NCI-H2107 treated with DMSO at 0.1 percent for 48 hours (cell line): ENCODE data around the gene KREMEN2.
A peak's percentile ranks its signal among the peaks of the same experiment; 100 is the strongest.

Experiments
- DNase-seq: peaks from one replicate; lab custom pipeline; 2025; ENCODE audit not compliant: unreplicated experiment; lab: John Stamatoyannopoulos, UW

The KREMEN2 gene

DNA sequence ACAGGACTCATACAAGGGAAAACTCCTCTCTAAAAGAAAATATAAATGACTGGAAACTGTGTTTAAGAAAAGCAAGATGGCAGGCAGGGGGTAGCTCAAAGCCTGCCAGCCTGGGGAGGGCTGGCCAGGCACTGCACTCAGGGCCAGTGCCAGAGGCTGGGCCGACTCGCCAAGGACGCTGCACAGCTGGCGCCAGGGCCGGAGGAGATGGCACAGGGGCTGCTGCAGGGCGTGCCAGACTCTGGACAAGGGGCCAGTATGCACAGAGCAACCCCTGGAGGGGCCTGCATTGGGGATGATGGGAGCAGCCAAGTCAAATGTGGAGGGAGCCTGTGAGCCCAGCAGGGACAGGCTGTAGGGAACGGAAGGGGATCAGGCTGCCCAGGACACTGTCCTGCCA, 12.1 kb downstream of the KREMEN2 start:
- DNase-seq = no peak

DNA sequence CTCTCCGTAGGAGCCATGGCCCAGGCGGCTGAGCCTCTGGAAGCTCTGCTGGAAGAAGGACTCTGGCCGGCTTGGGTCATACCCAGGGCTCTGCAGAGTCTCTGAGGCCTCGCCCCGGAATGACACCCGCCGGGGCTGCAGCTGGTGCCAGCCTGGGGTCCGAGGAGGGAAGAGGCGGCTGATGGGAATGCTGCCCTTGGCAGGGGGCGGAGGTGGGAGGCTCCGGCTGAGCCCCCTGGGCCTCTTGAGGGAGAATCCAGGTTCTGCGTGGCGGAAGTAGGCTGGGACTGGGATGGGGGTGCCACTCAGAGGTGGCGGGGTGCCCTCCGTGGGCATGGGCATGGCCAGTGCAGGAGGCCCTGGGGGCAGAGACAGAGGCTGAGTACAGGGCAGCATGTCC, 12.6 kb downstream of the KREMEN2 start:
- DNase-seq = no peak

DNA sequence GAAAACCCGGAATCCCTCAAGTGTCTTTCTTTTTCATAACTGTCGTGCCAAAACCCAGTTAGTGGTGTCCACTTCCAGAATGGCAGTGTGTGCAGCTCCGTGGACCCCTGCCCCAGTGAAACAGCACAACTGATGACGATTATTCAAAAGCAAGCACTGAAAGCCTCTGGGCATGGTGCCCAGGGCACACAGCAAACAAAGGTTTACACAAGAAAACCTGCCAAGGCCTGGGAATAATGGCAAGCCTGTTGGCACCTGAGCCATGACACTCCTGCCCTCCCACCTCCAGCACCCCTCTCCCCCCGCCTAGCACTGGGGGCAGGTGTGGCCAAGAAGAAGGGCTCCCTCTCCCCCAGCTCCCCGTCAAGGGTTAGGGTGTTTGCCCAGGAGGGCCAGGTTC, 13.4 kb downstream of the KREMEN2 start:
- peak; percentile 65 for DNase-seq

DNA sequence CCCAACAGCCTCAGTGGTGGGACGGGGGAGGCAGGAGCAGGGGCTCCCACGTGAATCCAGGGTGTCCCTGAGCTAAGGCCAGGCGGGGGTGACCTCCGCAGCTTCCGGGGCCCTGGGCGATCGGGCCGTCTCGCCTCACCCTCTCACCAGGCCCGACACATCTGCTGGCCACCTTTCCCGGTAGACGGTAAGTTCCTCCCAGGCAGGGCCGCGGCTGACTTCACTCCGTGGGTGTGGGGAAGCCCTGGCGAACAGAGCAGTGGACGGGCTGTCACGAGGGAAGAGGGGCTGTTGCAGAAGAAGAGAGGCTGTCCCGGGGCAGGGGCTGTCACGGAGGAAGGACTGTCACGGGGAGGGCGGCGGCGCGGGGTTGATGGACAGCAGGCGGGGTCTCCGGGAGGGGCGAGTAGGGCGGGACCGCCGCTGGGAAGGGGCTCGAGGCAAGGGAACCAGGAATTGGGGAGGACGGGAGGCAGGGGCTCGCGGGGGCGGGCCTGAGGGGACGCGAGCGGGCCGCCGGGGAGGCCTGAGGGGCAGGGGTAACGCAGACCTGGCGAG, 15.7 kb downstream of the KREMEN2 start:
- no peak for DNase-seq

DNA sequence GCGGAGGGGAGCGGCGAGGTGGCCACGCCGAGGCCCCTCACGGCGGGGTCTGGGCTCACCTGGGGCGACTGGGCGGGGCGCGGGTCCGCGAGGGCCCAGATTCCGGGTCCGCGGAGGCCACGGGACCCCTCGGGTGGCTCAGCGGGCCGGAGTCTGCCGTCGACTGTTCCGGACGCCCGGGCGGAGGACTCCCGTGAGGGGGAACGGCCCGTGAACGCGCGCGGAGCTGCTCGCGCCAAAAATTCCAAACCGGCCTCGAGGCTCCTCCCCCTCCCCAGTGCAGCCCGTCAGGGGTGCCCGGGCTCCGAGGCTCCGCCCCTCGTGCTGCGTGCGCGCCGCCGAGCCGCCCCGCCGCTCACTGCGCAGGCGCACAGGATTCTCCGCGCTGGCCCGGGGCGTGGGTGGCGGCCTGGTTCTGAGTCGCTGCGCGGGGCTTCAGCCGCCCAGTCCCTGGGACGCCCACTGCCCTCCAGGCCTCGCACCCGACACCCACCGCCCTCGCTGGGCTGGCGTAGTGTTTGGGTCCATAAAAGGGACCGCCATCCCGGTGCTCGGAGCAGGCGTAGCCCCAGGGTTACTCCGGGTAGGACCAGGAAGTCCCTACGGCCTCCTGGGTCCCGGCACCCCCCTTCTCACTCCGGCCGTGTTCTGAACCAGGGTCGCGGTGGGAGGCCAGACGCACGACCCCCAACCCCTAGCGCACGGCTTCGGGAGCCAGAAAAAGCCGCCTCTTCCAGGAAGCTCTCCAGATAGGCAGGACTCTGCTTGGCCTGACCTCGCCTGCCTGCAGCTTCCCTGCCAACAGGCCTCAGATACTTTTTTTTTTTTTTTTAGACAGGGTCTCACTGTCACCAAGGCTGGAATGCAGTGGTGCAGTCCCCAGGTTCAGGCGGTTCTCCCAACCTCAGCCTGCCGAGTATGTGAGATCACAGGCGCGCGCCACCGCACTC, 16.4 kb downstream of the KREMEN2 start, which contains the start of gene PKMYT1:
TSS of gene PKMYT1 (minus strand) at position 220 of the 950 bp plus-strand sequence. CDS start 789 bp downstream, outside the sequence.
- peak; percentile 79 for DNase-seq

DNA sequence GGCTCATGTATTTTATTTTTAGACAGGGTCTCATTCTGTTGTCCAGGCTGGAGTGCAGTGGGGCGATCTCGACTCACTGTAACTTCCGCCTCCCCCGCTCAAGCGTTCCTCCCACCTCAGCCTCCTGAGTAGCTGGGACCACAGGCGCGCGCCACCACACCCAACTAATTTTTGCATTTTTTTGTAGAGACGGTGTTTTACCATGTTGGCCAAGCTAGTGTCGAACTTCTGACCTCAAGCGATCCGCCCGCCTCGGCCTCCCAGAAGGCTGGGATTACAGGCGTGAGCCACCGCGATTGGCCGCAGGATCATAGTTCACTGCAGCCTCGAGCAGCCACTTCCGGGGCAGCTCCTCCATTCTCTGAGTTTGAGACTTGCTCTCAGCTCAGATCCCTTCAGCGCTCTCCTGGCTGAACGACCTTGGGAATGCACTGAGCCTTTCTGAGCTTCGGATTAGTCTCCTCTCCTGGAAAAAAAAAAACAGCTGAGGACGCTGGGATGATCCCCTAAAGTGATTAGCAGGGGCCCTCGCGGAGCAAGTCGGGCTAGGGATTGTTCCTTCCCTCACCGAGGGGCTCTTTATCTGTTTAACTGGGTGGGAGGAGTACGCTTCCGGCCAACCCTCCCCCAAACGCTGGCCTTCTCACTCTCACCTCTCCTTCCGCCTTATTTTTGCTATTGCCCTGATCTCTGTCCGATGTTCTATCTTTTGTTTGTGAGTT, 17.3 kb downstream of the KREMEN2 start:
- DNase-seq = no peak

DNA sequence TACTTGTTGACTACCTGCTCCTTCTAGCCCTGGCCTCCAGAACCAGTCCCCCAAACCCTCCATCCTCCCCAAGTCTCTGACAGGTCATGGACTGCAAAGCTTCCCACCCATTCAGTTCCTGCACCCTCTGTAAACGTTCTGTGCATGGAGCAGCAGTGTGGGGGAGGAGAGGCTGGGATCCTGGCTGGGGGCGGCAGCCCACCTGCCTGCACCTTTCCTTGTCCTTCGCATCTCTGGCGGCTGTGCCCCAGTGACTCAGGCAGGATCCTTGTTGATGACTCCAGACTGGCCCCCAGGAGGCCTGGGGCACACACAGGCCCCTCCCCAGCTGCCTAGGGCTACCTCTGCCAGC, 17.8 kb downstream of the KREMEN2 start:
- DNase-seq = no peak

DNA sequence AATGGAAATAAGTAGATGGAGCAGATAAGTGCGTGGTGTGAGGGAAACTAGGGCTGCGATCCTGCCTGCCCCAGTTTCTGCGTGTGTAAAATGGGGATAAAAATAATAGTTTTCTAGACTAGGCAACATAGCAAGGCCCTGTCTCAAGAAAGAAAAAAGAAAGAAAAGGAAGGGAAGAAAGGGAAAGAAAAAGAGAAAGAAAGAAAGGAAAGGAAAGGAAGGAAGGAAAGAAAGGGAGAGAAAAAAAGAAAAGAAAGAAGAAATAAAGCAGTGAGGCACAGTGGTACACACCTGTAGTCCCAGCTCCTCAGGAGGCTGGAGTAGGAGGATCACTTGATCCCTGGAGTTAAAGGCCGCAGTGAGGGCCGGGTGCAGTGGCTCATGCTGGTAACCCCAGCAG, 18.3 kb downstream of the KREMEN2 start:
- no peak for DNase-seq

DNA sequence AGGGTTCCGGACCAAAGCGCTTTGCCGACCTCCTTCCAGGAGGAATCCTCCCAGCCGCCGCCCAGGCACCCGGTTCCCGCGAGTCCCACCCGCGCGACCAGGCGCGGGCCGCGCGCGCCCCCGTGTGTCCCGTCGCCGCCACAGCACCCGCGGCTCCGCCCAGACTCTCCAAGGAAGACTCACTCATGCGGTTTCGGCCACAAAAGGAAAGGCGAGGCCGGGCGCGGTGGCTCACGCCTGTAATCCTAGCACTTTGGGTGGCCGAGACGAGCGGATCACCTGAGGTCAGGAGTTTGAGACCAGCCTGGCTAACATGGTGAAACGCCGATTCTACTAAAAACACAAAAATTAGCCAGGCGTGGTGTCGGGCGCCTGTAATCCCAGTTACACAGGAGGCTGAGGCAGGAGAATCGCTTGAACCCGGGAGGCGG, 19.6 kb downstream of the KREMEN2 start:
- DNase-seq = peak; percentile 49

DNA sequence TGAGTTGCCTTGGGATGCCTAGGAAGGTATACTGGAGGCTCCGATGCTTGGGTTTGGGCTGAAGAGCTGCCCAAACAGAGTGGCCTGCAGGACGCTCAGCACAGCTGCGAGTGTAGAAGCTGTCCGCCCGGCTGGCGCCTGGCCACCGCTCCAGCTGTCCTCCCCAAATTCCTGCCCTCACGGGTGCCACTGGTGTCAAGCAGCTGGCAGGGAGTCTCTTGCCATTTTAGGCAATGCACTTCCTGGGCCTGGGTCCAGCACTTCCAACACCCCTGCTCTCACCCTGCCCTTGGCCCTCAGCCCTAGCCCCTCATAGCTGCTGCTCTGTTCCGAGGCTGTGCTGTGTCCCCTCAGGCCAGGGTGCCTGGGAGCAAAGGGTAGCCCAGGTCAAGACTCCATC, 21.4 kb downstream of the KREMEN2 start:
- DNase-seq = no peak

DNA sequence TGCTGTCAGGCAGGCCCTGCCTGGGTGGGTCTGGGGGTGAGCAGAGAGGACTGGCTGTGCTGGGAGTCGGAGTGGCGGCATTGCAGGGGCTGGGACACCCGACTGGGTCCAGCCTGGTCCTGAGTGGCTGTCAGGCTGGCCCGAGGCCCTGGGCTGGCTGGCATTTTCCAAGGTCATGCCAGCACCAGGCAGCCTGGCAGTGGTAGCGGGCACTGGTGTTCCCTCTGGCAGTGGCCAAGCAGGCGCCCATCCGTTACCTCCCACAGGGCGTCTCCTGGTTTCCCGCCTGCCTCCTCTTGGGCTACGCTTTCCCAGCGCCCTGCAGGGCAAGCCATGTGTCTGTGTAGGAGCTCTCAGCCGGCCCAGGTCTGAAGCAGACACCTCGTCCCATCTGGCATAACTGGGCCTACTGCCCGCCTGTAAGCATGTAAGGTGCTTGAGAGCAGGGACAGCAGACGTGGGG, 21.8 kb downstream of the KREMEN2 start:
- DNase-seq = no peak

DNA sequence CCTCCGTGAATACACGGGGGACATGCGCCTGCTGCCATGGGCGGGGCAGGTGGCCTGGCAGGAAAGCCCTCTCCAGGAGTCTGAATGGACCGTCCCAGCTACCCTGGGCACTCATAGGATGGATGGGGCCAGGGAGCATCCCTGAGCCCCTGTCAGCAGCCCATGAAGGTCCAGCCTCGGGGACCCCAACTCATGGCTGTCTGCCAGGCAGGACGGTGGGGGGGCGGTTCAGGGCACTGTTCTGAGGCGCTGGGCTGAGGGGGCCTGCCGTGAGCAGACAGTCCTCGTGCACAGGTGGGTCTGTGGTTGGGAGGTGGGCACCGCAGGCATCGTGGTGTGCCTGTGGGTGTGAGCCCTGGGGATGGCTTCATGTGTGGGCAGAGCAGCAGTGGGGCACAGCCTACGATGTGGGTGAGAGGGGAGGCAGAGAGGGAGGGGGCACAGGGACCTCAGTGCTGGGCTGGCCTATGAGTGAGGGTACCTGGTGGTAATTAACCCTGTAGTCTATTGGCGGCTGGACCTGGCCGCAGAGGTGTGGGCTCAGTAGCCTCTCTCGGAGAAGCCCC, 22.6 kb downstream of the KREMEN2 start:
- DNase-seq = no peak

DNA sequence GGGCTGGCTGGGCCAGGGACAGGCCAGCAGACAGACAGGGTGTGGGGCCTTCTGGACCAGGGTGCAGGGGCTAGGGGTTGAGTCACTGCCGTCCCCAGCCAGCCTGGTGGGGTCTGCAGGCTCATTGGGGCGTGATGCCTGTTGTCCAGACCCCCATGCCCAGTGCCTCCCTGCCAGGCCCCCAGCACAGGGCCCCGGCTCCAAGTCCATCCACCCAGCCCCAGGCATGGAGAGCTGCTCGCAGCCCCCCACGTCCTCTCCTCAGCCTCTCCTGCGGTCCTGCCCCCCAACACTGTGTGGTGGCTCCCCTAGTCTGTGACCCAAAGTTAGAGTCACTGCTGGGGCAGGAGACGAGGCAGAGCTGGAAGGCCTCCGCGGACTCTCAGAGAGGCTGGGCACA, 23.2 kb downstream of the KREMEN2 start:
- DNase-seq = no peak

DNA sequence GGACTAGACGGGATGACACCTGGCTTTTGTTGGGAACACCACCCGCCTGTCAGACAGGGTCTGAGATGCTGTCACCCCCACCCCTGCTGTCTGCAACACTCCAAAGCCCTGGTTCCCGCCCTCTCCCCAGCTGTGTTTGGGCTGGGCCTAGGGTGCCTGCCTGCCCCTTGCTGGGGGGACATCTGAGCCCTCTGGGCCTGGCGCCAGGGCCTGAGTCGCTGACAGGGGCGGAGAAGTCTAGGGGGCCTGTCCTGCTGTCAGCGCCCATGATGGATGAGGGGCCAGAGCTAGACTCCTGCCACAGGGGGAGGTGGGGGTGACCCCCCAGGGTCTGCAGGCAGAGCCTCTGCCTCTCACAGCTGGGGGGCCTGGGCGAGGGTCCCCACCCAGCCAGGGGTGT, 23.8 kb downstream of the KREMEN2 start:
- peak; percentile 60 for DNase-seq

DNA sequence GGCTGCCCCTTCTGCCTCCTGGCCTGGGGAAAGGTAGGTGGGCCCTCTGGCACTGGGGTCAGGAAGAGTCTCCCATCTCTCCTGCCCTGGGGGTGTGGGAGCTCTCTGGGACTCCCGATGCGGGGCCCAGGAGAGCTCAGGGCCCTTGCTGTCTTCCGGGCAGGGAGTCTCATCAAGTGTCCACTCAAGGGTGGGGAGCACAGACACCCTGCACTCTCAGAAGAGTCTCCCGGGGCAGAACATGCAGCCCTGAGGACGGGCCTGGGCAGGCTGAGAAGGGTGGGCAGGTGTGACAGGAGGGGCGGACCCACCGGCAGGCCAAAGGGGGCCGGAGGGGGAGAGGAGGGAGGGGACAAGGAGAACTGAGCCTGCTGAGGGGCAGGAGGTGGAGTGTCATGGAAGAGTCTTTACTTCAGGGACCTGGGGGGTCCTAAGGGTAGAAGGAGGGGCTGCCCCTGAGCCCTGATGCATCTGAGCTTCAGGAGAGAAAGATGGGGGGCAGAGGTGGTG, 24.6 kb downstream of the KREMEN2 start:
- no peak for DNase-seq

DNA sequence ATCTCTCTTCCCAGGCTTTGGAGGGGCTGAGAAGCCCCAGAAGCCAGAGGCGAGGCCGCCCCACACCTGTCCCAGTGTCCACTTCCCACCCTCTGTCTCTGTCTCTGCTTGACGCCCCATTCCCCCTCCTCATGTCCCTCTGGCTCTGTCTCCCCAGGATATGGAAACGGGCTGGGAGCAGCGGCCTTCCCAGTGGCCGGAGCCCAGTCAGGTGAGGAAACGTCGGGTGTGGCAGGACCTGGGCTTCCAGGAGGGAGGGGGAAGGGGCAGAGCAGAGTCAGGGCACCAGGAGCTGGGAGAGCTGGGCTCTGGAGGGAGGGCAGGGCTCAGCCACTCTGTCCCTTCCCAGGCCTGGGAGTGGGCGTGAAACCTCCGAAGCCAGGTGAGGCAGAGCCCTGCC, 26.8 kb downstream of the KREMEN2 start:
- no peak for DNase-seq

DNA sequence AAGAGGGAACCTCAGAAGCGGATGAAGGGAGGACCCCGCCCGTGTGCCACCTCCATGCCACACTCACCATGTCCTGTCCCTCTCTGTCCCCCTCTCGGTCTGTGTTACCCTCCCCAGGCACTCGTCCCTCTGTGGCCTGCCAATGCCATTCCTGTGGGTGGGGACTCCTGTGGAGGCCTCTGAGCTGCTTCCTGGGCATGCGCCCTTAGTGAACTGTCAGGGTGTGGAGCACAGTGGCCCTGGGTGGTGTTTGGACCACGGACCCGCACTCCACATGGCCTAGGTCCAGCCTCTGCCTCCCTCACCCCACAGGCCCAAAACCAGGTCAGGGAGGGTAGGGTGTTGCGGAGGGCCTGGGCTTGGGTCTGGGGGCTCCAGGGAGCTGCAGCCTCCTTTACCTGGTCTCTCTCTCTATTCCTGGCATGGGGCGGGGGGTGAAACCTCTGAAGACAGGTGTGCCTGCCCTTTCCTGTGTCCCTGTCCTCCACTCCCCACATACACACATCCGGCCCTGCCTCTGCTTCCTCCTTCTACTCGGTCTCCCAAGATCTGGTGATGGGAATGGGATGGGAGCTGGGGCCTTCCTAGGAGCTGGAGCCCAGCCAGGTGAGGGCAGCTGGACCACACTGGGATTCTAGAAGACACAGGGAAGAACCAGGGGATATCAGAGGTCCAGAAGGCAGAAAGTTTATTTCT, 27.6 kb downstream of the KREMEN2 start:
- no peak for DNase-seq

DNA sequence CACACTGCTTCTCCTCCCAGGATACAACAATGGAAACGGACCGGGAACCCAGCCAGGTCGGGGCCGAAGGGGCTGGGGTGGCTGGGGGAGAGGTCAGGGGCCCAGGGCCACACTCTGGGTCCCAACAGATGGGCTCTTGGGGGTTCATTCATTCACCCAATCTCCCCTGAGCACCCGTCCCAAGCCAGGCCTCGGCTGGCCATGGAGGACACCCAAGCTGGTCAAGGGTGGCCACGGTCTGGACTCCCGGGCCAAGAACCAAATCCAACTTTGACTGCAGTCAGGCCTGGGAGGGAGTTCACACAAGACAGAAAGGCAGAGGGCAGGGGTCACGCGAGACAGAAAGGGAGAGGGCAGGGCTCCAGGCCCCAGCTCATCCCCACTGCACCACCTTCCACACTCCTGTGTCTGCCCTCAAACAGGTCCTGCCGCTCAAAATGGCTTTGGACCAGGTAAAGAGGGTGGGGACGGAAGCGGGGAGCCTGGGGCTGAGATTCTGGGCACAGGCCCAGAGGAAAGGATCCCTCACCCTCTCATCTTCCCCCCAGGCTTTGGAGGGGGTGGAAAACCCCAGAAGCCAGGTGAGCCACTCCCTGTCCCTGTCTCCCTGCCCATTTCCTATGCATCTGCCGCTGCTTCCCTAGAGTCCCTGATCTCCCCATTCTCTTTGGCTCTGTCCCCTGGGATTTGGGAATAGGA, 28.5 kb downstream of the KREMEN2 start:
- no peak for DNase-seq

DNA sequence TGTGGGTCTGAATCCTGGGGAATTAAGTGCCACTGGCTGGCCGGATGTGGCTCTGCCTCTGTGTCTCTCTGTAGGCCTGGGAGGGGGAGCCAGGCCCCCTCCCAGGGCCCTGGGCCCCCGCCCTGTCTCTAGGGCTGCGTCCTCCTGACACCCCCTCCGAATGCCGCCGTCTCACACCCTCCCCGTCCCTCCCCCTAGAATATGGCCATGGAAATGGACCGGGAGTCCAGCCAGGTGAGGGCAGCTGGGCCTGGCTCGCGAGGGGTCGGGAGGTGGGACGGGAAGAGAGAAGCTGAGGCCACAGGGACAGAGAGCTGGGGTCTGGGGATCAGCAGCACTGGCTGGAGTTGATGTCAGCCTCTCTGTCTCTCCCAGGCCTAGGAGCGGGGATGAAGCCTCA, 32.2 kb downstream of the KREMEN2 start:
- no peak for DNase-seq

DNA sequence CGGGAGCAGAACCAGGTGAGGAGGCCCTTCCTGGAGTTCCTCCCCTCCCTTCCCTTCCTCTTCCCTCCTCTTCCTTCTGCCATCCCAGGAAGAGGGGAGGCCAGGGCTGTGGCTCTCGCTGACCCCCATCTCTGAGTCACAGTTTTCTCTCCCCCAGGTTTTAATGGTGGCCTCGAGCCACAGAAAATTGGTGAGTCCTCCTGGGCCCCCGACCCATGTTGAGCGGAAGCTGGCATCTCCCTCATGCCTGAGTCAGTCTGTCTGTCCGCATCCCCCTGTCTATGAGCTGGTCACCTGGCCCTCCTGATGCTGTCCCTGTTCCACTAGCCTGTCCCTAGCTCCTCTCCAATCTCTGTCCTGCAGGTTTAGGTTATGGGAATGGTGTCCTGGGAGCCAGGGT, 35.9 kb downstream of the KREMEN2 start:
- DNase-seq = no peak
